ENCODE data around the gene KCNMA1. TPM values are rescaled to one million over a fixed set of nuclear protein-coding genes. Genes with fewer than 3 reads are reported as not detected.

Gene KCNMA1
- total RNA-seq, 4 donors from 2014 or later = 146 to 300 (median 265) TPM

- Histone ChIP-seq H3K27me3 (no peaks in the 10 kb centered on the region), H3K4me1 (peaks cover 0 to 8% (median 3%) of the 10 kb centered on the region in 4 donors), H3K9me3 (no peaks in the 10 kb centered on the region), H3K4me3 (no peak overlapping the region), H3K36me3 (no peaks in the 10 kb centered on the region), H3K27ac (replicated peaks in 1 of 4) (peak overlapping the region in 2 of 4 donors; percentile 8 to 27)
- WGBS = 68% methylated on average over 1 of the region's 1 CpG
- no peak for TF ChIP-seq POLR2A (IDR thresholded peaks at IDR 0.05; ENCODE audit: low read depth)
- peak; percentile 17 to 34 for TF ChIP-seq POLR2AphosphoS5 (IDR thresholded peaks at IDR 0.05)
- TF ChIP-seq CTCF (IDR thresholded peaks at IDR 0.05) = no peak
- intact Hi-C loops (cut with DNase I) = no loop called here
- no peak for DNase-seq (ENCODE audit: extremely low spot score)
Observed at GRCh38 chr10:76874176-76874575, 763.4 kb downstream of the KCNMA1 start.

DNA sequence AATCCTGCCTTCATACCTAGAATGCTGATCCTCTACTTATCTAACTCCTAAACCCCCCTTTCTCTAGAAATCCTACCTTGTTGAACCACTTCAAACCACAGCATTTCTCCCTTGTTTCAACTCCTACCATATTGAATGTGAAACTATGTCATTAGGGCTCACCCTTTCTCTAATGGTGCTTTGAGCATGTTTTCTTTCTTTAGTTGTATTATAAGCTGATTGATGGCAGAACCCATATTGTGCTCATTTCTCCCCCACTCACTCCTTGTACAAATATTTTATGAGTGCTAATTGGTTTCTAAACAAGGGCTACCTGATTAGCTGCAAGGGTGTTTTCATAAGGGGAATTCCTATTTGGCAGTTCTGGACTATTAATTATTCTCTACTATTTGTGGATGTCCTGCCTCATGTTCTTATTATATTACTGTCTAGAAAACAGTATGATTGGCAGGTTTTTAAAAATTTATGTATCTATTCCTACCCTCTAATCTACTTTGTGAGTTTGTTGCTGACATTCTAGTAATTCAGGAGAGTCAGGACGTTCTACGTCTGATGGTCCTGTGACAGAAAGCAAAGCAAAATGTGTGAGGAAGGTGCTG lies 765.8 kb downstream of the KCNMA1 start:
- intact Hi-C loops (cut with DNase I) = no loop called here
- no peak overlapping the region for H3K4me3 ChIP-seq
- no peaks in the 10 kb centered on the region for H3K27me3 ChIP-seq
- 92% methylated on average over 2 of the region's 2 CpGs for WGBS
- H3K4me1 ChIP-seq = peaks cover 0 to 7% (median 3%) of the 10 kb centered on the region in 4 donors
- no peak for TF ChIP-seq EP300 (IDR thresholded peaks at IDR 0.05)
- no peak for TF ChIP-seq POLR2A (IDR thresholded peaks at IDR 0.05; ENCODE audit: low read depth)
- TF ChIP-seq CTCF (IDR thresholded peaks at IDR 0.05) = no peak
- no peak for TF ChIP-seq POLR2AphosphoS5 (IDR thresholded peaks at IDR 0.05)
- DNase-seq (ENCODE audit: extremely low spot score) = no peak
- no peaks in the 10 kb centered on the region for H3K36me3 ChIP-seq
- H3K27ac ChIP-seq (replicated peaks in 1 of 4) = no peak overlapping the region
- no peaks in the 10 kb centered on the region for H3K9me3 ChIP-seq

DNA sequence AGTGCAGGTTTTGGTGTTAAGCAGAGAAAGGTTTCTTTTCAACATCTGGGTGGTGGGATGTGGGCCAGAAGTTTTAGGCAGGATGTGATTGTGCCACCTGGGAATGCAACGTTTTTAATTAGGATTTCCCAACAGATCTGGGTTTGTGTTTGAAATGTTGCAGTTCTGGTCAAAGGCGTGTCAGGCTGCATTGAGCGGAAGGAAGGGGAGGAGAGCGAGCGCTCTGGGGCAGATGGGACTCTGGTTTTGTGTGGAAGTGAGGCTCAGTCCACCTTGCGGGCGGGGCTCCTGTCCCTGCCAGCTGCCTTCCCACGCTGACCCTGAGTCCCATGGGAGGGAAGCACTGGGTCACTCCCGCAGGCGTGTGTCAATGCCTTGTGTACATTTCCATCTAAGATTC lies 767.7 kb downstream of the KCNMA1 start:
- intact Hi-C loops (cut with DNase I) = no loop called here
- no peak for DNase-seq (ENCODE audit: extremely low spot score)
- Histone ChIP-seq H3K27ac (replicated peaks in 1 of 4) (no peak overlapping the region), H3K27me3 (no peaks in the 10 kb centered on the region), H3K4me3 (no peak overlapping the region), H3K36me3 (no peaks in the 10 kb centered on the region), H3K4me1 (peaks cover 0 to 5% (median under 1%) of the 10 kb centered on the region in 4 donors), H3K9me3 (no peaks in the 10 kb centered on the region)
- TF ChIP-seq CTCF (IDR thresholded peaks at IDR 0.05) (no peak), POLR2AphosphoS5 (IDR thresholded peaks at IDR 0.05) (no peak), EP300 (IDR thresholded peaks at IDR 0.05) (no peak), POLR2A (IDR thresholded peaks at IDR 0.05; ENCODE audit: low read depth) (no peak)
- WGBS = 89% methylated on average over 10 of the region's 10 CpGs

- no peak for DNase-seq (ENCODE audit: extremely low spot score)
- TF ChIP-seq CTCF (IDR thresholded peaks at IDR 0.05) (no peak), POLR2AphosphoS5 (IDR thresholded peaks at IDR 0.05) (no peak), EP300 (IDR thresholded peaks at IDR 0.05) (no peak), POLR2A (IDR thresholded peaks at IDR 0.05; ENCODE audit: low read depth) (no peak)
- no peak overlapping the region for H3K4me3 ChIP-seq
- H3K36me3 ChIP-seq = no peaks in the 10 kb centered on the region
- no peaks in the 10 kb centered on the region for H3K9me3 ChIP-seq
- 80% methylated on average over 4 of the region's 4 CpGs for WGBS
- no peaks in the 10 kb centered on the region for H3K4me1 ChIP-seq
- intact Hi-C loops (cut with DNase I) = no loop called here
- no peaks in the 10 kb centered on the region for H3K27me3 ChIP-seq
- no peak overlapping the region for H3K27ac ChIP-seq (replicated peaks in 1 of 4)
Observed at GRCh38 chr10:76868098-76868977, 769.3 kb downstream of the KCNMA1 start.
